ENCODE measurements around the gene VTI1A.

The VTI1A gene

DNA sequence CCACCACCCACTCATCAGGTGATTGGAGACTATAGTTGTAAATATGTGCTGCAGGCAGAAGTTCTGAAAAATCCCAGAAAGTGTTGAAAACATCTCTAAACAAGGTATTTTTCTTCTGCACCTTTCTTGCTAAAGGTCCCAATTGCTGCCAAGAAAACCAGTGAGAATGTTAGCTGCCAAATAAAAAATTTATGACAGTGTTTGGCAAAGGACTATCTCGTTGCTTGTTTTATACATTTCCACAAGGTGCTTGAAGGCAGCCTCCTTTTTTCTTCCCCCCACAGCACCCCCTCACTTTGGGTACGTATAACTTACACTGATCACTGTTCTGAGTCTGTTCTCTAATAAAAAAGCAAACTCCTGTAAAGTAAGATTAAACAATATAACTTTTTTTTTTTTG lies 344.4 kb downstream of the VTI1A start:
- no peak for DNase-seq

DNA sequence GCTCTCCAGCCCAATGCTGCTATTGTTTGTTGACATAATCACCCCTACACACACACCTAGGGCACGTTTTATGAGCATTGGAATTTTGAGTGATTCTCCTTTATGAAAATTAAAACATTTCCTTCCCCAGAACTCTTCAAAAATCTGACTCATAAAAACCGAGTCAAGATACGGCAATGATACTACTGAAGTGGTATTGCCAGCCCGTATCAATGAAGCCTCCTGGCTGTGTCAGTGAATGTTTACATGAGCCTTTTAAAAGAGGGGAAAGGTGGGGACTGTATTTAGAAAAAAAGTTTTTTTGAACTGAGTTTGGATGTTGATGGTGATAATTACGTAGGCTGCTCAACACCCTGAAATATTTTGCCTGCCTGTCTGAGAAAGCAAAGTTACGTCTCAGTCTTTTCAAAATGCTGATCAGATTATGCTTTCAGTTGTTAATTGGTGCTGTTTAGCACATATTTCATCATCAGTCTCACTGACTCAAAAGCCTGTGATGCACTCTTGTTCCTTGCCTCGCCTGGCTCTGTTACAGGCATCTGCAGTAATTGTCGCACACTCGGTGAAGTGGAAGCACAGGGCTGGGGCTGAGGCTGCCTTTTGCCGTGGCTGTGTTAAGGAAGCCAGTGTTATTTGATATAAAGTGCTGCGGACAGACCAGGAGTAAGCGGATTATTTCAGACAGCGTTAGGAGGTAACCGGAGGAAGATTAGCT lies 345.6 kb downstream of the VTI1A start:
- DNase-seq = no peak

DNA sequence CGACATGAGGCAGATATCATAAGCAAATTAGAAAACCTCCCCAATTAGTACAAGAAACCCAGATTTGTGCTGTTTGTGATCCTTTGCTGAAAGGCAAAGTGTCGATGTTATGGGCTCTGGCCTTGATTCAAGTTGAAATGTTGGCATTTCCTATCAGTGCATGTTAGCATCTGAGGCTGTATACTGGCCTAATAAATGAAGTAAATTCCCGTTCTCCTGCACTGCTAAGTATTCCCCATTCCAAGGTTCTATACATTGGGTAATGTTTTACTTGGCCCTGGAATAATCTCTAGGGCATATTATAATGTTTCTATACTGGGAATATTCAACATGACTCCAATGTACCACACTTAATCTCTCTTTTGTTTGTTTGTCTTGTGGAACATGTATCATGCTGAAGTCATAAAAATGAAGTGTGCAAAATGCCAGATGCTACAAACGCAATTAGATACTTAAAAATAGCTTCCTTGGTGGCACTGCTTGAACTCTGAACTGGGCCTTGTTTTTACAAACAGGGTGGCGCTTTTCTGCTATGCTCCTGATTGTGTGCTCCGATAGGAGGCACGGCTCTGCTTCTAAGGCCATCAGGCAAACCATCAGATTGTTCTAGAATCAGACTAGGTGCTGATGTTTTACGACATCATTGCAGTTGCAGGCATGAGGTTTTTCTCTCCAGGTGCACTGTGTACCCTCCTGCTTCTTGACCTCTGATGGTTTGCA lies 346.3 kb downstream of the VTI1A start:
- DNase-seq = no peak

DNA sequence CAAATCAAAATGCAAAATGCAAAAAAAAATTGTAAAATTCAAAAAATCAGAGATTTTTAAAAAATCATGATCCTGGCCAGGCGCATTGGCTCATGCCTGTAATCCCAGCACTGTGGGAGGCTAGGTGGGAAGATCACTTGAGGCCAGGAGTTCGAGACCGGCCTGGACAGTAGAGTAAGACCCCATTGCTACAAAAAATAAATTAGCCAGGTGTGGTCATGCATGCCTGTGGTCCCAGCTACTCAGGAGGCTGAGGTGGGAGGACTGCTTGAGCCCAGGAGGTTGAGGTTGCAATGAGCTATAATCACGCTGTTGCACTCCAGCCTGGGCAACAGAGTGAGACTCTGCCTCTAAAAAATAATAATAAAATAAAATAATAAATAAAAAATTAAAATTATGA lies 347.2 kb downstream of the VTI1A start:
- no peak for DNase-seq

DNA sequence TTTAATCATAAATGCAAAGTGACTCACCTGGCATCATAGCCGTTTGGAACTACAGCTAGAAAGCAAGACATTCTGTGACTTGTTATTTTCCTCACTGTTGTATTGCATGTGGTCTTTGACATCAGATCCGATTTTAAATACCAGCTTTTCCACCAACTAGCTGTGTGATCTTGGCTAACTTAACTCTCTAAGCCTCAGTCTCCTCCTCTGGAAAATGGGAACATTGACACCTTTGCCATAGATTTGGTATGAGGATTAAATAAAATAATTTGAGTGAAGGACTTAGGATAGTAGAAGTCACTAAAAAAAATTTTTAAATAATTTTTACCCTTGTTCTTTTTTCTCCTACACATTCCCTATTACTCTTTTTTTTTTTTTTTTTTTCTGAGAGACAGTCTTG lies 348.1 kb downstream of the VTI1A start:
- DNase-seq = no peak

DNA sequence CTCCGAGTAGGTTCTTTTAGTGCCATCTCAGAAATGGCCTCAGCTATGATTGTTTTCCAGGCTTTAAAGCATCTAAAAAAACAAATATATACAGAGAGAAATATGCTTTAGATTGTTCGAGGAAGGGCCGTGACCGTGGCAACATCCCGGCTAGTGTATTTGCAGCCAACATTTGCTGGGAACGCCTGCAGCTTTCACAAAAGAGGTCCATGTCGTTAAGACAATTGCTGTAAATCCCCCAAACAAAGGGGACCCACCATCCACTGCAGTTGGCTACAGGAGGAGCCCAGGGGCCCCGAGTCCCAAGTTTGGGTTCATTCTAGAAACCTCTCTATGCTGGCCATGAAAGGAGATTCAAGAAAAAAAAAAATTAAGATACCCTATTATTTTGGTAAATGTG lies 350.2 kb downstream of the VTI1A start:
- DNase-seq = no peak

DNA sequence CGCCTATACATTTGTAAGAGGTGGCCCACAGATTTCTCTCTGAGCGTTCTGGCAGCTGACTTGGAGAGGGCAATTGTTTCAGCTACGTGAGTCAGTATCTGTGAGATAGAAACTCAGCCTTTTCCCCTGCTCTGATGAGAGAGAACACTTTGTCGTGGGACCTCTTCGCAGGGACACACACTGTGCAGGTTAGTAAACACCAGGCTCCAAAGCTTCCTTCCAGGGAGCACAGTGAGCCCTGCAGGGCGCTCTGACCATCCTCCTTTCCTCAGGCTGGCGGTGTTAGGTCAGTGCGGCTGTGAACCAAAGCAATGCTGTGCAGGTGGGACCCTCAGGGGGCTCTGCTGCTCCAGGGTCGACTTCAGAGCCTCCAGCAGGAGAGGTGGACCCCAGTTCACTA lies 350.8 kb downstream of the VTI1A start:
- no peak for DNase-seq

DNA sequence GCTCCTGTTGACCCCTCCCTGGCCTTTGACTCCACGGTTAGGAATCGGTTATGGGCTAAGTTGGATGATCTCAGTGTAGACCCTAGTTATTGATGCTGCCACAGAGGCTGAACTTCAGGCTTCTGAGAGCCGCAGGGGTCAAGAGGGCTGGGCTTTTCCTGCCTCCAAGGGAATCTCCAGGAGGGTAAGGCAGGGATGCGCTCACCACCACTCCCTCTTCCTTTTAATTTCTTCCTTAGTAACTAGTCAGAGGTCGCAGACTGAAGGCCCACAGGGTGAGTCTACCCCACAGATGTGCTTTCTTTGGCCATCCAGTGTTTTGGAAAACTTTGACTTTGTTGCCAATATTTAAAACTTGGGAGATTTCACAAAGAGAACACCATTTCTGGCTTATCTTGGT lies 352.0 kb downstream of the VTI1A start:
- DNase-seq = no peak

DNA sequence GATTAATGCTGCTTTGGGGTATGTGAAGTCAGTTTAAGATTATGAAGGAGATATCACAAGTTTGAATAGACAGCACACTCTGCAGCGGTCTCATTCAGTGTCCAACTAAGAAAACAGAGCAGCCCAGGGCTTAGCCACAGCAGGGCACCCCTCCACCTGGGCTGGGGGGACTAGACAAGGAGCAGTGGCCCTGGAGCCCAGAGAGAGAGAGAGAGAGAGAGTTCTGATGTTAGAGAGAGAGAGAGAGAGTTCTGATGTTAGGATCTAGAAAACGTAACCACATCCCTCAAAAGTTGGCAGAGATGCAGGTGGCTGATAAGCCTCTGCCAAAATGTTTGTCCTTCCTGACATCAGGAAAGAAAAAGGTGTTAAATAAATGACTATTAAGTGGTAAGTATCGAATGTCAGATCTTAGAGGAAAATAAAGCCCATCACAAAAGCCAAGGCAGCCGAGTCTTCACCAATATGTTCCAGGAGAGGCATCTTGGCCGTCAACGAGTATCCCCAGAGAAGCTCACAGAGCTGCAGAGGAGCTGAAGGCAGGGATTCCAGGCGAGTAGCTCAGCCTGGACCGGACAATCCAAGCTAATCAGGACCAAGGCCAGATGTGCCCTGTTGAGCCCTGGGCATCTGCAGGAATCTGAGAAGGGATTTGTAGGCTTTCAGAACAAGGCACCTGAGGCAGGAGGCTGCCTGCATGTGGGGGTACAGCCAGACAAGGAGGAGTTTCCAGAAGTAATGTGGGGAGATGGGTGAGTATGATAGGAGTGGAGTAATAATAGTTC lies 352.9 kb downstream of the VTI1A start:
- DNase-seq = no peak

DNA sequence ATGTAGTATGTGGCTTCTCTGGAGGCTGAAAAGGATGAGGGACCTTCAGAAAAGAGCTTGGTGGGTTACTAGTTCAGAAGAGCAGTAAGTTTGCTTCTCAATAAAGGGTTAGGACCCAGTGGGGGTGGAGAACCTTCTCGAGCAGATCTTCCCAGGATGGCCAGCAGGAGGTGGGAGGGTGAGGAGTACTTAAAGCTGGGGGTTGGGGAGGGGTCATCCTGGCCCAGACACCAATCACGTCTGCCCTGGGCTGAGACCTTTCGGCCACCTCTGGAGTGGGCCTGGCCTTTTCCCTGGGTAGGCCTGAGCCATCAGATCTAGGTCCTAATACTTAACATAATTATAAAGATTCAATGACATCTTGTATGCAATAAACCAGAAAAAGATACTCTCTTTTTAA lies 354.0 kb downstream of the VTI1A start:
- no peak for DNase-seq

DNA sequence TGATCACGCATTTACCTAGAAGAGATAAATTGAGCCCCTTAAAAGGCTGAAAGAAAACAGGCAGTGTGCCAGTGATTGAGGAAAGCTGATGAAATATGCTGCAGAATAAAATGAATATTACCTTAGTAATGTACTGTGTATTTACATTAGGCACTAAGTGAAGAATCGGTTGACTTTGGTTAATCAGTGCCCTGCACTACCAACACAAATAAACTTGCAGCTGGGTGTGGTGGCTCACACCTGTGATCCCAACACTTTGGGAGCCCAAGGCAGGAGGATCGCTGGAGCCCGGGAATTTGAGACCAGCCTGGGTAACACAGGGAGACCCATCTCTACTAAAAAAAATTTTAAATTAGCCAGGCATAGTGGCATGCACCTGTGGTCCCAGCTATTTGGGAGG lies 354.7 kb downstream of the VTI1A start:
- no peak for DNase-seq

DNA sequence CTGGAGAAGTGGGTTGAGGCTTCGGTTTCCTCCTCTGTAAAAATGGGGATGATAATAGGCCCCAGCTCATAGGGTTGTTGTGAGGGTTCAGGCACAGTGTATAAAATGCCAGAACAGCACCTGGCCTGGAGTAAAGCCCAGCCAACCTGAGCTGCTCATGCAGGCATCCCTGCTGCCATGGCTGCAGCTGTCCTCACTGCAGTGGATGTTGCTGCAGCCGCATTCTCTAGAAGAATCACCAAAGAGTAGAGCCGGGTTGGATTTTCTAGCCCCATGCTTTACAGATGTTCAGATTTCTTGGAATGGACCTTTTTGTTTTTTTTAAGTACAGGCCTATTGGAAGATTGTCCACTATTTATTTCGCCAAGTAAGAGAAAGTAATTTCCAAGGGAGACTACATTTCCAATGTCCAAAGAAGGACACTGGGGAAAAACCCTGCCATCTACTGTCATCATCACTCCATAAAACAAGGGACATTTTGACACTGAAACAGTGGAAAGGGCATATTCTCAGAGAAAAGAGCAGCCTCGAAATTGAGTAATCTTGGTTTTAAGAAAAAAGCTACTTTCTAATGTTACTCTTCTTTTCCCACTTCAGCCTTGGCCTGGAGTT lies 355.5 kb downstream of the VTI1A start:
- DNase-seq = no peak

DNA sequence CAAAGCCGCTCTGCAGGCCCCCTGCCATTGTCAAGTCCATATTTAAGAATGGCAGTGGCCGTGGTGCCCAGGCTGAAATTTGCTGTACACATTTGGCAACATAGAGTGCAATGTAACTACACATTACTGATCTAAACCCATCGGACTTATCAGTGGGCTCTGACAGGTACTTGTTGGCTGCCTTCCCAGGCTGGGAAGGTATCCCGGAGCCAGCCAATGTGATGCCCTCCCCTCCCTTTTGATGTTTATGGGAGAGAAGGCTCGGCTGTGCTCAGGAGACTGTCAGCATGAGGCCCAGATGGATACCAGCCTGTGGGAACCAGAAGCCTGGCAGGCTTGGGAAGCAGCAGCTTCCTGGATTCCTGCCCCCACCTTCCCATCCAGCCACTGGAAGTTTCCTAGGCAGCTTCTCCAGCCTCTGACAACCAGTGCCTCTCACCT lies 357.0 kb downstream of the VTI1A start:
- no peak for DNase-seq

DNA sequence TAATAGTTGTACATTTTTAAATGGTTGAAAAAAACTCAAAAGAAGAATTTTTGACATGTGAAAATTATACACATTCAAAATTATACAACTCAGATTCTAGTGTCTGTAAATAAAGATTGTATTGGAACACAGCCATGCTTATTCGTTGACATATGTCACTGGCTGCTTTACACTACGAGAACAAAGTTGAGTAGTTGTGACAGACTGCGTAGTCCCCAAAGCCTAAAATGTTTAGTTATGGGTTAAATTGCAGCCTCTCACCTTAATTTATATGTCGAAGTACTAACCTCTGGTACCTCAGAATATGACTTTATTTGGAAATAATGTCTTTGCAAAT lies 358.2 kb downstream of the VTI1A start:
- DNase-seq = no peak

DNA sequence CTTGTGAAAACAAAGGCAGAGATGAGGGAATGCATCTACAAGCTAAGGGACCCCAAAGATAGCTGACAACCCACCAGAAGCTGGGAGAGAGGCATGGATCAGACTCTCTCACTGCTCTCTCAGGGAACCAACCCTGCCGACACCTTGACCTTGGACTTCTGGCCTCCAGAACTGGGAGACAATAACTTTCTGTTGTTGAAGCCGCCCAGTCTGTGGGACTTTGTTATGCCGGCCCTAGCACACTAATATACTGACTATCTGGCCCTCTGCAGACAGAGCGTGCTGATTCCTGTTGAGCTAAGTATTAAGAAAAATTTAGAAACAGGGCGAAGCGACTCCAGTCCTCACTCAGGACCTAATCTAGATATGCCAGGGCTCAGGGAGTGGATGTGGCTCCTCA lies 358.7 kb downstream of the VTI1A start:
- no peak for DNase-seq

DNA sequence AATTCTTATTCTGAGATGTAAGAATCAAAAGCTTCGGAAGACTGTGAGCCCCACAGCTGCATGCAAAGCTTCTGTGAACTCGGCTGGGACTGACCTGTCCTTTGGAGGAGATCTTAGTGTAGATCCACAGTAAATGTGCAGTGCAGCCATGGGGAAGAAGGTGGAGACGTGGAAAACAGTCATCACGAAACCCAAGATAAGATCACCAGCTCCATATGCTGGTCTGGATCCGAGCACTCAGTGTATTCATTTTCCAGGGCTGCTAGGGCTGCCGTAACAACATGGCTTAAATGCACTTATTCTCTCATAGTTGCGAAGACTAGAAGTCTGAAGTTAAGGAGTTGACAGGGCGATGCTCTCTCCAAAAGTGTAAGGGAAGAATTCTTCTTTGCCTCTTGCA lies 360.0 kb downstream of the VTI1A start:
- DNase-seq = no peak

DNA sequence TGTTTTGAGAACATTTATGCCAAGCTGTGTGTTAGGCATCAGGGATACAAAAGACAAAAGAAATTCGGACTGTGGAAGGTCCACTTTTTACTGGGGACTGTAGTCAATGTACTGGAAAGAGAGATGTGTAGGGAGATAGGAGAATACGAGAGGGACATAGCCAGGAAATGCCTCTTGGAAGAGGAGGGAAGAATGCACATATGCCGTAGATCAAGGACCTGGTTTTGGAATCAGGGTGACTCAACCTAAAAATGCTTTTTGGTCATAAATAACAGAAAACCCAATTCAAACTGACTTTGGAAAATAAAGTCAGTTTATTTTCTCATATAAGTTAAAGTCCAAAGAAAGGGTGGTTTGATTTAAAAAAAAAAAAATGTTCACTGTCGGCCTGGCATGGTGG lies 362.7 kb downstream of the VTI1A start:
- no peak for DNase-seq

DNA sequence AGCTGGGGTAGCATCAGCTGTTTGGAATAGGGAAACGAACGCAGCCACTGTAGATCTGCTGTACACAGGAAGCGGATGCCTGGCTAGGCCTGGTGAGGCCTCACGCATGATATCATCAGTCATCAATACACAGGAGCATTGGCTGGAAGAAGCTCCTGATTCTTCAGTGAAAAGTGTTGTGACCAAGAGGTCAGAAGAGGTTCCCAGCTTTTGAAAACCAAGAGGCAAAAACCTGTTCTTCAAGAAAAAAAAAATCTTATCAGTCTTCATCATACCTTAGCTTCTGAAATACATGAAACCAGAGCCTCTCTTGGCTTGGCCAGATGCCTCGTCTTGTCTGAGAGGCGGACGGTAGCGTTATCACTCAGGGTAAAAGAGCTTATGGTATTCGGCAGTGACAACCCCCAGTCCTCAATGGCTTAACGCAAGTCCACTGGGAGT lies 363.7 kb downstream of the VTI1A start:
- no peak for DNase-seq

DNA sequence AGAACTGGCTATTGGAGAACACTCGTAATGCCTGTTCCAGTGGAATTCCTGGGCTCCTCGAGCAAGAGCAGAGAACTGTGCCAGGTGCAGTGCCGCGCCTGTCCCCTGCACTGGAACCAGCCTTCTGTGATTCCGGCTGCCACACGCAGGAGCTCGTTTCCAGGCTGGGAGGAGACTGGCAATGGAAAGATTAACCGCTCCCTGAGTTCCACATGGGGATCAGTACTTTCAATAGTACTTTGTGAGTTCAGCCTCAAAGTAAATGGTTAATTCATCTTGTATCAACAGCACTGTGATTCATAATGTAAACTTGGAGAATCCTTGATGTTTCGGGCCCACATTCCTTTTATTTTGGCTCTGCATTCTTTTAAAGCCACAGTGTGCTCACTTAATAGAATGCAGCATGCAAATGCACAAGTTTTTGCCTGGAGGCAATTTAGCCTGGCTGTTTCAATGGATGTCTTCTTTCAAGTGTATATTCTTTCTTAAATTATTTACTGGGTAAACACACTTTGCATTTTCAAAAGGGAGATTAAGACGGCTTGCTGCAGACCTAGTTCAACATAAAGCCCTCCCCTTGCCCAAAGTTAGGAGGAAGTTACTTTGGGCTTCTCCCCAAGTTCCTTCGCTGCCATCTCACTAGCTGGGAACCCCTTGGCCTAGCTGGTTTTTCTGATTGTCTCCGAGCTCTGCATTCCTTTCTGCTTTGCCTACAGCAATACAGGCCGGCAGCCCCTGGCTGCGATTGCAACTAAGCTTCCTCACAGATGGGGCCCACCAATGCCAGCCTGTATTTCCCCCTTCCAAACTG lies 364.9 kb downstream of the VTI1A start:
- DNase-seq = no peak

DNA sequence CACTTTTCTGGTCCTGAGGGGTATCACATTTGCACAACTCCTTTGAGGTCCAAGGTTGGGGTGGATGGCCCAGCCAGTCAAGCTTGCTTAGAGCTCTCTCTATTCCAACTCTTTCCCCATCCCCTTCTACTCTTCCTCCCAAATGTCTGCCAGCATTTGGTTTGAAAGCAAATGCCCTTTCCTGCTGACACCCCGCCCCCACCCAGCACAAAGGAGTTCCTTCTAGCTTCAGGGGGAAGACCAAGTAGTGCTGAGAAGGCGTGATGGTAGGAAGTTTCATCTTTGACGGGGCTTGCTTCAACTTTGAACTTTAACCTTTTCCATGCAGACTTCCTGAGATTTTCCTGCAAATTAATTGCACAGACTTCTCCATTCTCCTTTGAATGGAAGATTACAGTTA lies 365.6 kb downstream of the VTI1A start:
- DNase-seq = no peak

DNA sequence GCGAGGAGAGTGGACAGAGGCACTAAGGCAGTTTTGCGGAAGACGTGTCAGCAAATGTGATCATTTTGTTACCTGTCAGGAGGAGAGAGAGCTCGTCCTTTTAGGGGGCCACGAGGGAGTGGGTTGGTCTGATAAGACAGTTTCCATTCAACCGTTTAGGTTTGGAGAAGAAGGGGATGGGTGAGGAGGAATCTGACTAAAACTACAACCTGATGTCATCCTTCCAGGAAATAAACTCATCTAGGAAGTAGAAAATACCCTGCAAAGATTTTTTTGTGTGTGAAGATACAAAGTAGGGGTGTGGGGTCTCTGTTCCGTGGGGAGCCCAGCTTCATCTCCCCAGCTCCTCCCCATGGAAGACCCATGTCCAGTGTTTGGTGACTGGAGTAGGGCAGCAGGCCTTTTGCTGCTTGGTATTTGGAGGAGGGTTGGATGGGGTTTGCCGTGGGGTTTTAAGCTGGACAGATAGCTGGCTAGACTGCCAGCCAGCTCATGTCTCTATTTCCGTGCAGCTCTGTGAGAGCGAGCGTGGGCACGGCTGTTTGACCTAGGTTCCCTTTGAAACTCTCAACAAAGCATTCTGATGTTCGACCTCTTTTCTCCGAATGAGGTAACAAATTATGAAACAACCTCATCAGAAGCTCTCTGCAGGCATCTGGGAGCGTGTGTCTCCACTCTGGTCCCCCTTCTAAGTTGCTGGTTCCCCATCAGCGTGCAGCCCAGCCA lies 367.0 kb downstream of the VTI1A start:
- DNase-seq = no peak

All from OCI-M1 (cell line).